H9 (cell line): ENCODE data around the gene GIMAP6. TPM values are rescaled to one million over a fixed set of nuclear protein-coding genes. Genes with fewer than 3 reads are reported as not detected.
"Not testable (repeated sequence)": the region's sequence is repeated elsewhere in the genome, so short reads cannot be mapped to it uniquely, and the experiment has no call there.

Experiments
- DNase-seq: peaks from one replicate; pipeline ENCODE4 v3.0.0-alpha.2; 2017
- H2AFZ ChIP-seq: one replicate; pipeline ENCODE4 v1.6.1; 2013; ENCODE audit warnings: mild to moderate bottlenecking, low read length, control low read depth, moderate library complexity
- H2AK5ac ChIP-seq: 2 replicates; pipeline ENCODE4 v1.6.1; 2013; ENCODE audit warnings: low read length, control low read depth, mixed read lengths; ENCODE audit not compliant: insufficient read length
- H2BK120ac ChIP-seq: one replicate; pipeline ENCODE4 v1.6.1; 2013; ENCODE audit warnings: low read depth, mild to moderate bottlenecking, low read length, control low read depth, inconsistent platforms; ENCODE audit not compliant: poor library complexity, severe bottlenecking
- H2BK12ac ChIP-seq: 2 replicates; pipeline ENCODE4 v1.6.1; 2013; ENCODE audit warnings: low read length, control low read depth, mixed read lengths, low read depth; ENCODE audit not compliant: insufficient read length
- H2BK15ac ChIP-seq: 2 replicates; pipeline ENCODE4 v1.6.1; 2013; ENCODE audit warnings: low read depth, low read length, control low read depth
- H2BK20ac ChIP-seq: one replicate; pipeline ENCODE4 v1.6.1; 2013; ENCODE audit warnings: low read depth, mild to moderate bottlenecking, low read length, control low read depth, inconsistent platforms; ENCODE audit not compliant: poor library complexity, severe bottlenecking
- H2BK5ac ChIP-seq: 2 replicates; pipeline ENCODE4 v1.6.1; 2013; ENCODE audit warnings: low read length, control low read depth, mixed read lengths; ENCODE audit not compliant: insufficient read length
- H3K14ac ChIP-seq: 2 replicates; pipeline ENCODE4 v1.6.1; 2013; ENCODE audit warnings: low read length, control low read depth; ENCODE audit not compliant: insufficient read depth
- H3K18ac ChIP-seq: 2 replicates; pipeline ENCODE4 v1.6.1; 2013; ENCODE audit warnings: low read depth, mild to moderate bottlenecking, mixed read lengths, low read length, control low read depth; ENCODE audit not compliant: insufficient read length
- H3K23ac ChIP-seq: 2 replicates; pipeline ENCODE4 v1.6.1; 2013; ENCODE audit warnings: low read length, control low read depth, mixed read lengths, low read depth; ENCODE audit not compliant: insufficient read length
- H3K23me2 ChIP-seq: 2 replicates; pipeline ENCODE4 v1.6.1; 2013; ENCODE audit warnings: low read depth, mild to moderate bottlenecking, mixed read lengths, low read length, control low read depth; ENCODE audit not compliant: insufficient read length, poor library complexity, severe bottlenecking
- H3K27ac ChIP-seq: 2 replicates; pipeline ENCODE4 v1.5.1; 2013; ENCODE audit warnings: low read length, control low read depth, mixed read lengths, low read depth; ENCODE audit not compliant: insufficient read length
- H3K27me3 ChIP-seq: 2 replicates; pipeline ENCODE4 v1.6.1; 2013; ENCODE audit warnings: low read length, control low read depth, inconsistent platforms; ENCODE audit not compliant: insufficient read depth
- H3K4ac ChIP-seq: 2 replicates; pipeline ENCODE4 v1.6.1; 2013; ENCODE audit warnings: low read depth, mild to moderate bottlenecking, control low read depth, inconsistent platforms, low read length, moderate library complexity
- H3K4me1 ChIP-seq: 2 replicates; pipeline ENCODE4 v1.6.1; 2013; ENCODE audit warnings: low read length, control low read depth, inconsistent platforms; ENCODE audit not compliant: insufficient read depth
- H3K4me2 ChIP-seq: 2 replicates; pipeline ENCODE4 v1.6.1; 2013; ENCODE audit warnings: low read length, control low read depth, mixed read lengths; ENCODE audit not compliant: insufficient read length, insufficient read depth
- H3K56ac ChIP-seq: 2 replicates; pipeline ENCODE4 v1.6.1; 2013; ENCODE audit warnings: low read depth, mild to moderate bottlenecking, mixed read lengths, low read length, control low read depth; ENCODE audit not compliant: insufficient read length
- H3K79me1 ChIP-seq: 2 replicates; pipeline ENCODE4 v1.6.1; 2013; ENCODE audit warnings: low read depth, mild to moderate bottlenecking, moderate library complexity, low read length, control low read depth, inconsistent platforms; ENCODE audit not compliant: insufficient read depth, poor library complexity, severe bottlenecking
- H3K79me2 ChIP-seq: 2 replicates; pipeline ENCODE4 v1.6.1; 2013; ENCODE audit warnings: low read length, control low read depth, inconsistent platforms; ENCODE audit not compliant: insufficient read depth
- H3K9ac ChIP-seq: 2 replicates; pipeline ENCODE4 v1.6.1; 2013; ENCODE audit warnings: low read length, control low read depth, mixed read lengths; ENCODE audit not compliant: insufficient read length; ENCODE audit errors: extremely low read depth
- H3K9me3 ChIP-seq: one replicate; pipeline ENCODE4 v1.6.1; 2013; ENCODE audit warnings: low read depth, low read length, inconsistent platforms; ENCODE audit not compliant: control insufficient read depth
- H3T11ph ChIP-seq: one replicate; pipeline ENCODE4 v1.6.1; 2013; ENCODE audit warnings: mild to moderate bottlenecking, low read length, control low read depth, inconsistent platforms
- H4K20me1 ChIP-seq: one replicate; pipeline ENCODE4 v1.6.1; 2013; ENCODE audit not compliant: control insufficient read depth, insufficient read length, insufficient read depth
- H4K5ac ChIP-seq: 2 replicates; pipeline ENCODE4 v1.6.1; 2013; ENCODE audit warnings: low read depth, mild to moderate bottlenecking, mixed read lengths, low read length, control low read depth; ENCODE audit not compliant: insufficient read length
- H4K8ac ChIP-seq: replicated peaks from 2 replicates; pipeline ENCODE4 v1.6.1; 2013; ENCODE audit warnings: low read length, control low read depth, mixed read lengths, low read depth; ENCODE audit not compliant: insufficient read length
- H4K91ac ChIP-seq: 2 replicates; pipeline ENCODE4 v1.6.1; 2013; ENCODE audit warnings: low read depth, mild to moderate bottlenecking, moderate library complexity, mixed read lengths, low read length, control low read depth; ENCODE audit not compliant: insufficient read length
- H3K27ac Mint-ChIP-seq, 3 experiments: 2 replicates in 2 of 3; 3 replicates in 1 of 3; pipeline ENCODE4 v1.8.0; 2020 to 2021; ENCODE audit warnings: mixed read lengths in 3 of 3, mild to moderate bottlenecking in 1 of 3, moderate library complexity in 1 of 3
- H3K27me3 Mint-ChIP-seq: 2 replicates; pipeline ENCODE4 v1.8.0; 2021; ENCODE audit warnings: low read depth, mild to moderate bottlenecking, moderate library complexity, mixed read lengths
- H3K36me3 Mint-ChIP-seq, 3 experiments: 2 replicates in 2 of 3; 3 replicates in 1 of 3; pipeline ENCODE4 v1.8.0; 2020 to 2021; ENCODE audit warnings: low read depth in 3 of 3, mixed read lengths in 3 of 3; ENCODE audit not compliant: insufficient read depth in 1 of 3
- H3K4me1 Mint-ChIP-seq, 2 experiments: 2 replicates each; pipeline ENCODE4 v1.8.0; 2020; ENCODE audit warnings: mixed read lengths in 2 of 2
- H3K4me3 Mint-ChIP-seq, 2 experiments: 2 replicates in 1 of 2; 3 replicates in 1 of 2; pipeline ENCODE4 v1.8.0; 2020 to 2021; ENCODE audit warnings: mild to moderate bottlenecking in 2 of 2, mixed read lengths in 2 of 2, moderate library complexity in 1 of 2
- H3K9me3 Mint-ChIP-seq, 2 experiments: 2 replicates in 1 of 2; 3 replicates in 1 of 2; pipeline ENCODE4 v1.8.0; 2020; ENCODE audit warnings: mild to moderate bottlenecking in 2 of 2, mixed read lengths in 2 of 2, moderate library complexity in 1 of 2
- WGBS: extraction: QIAGEN DNeasy Blood & Tissue Kit; methylation state at CpG from one replicate; pipeline ENCODE4 v1.1.7; 2013; ENCODE audit warnings: missing lambda C conversion rate, low lambda C conversion rate, mixed read lengths; ENCODE audit not compliant: insufficient read length; ENCODE audit errors: extremely low coverage; 5-methylcytosine and 5-hydroxymethylcytosine counted together
- total RNA-seq: library from RNA; stranded (reverse); gene quantifications from 2 replicates; pipeline ENCODE4 v1.2.1, GENCODE V29; 2021

GIMAP6 gene
- total RNA-seq, 1 experiment from 2014 or later, result not detected

- H4K20me1 ChIP-seq, H3K9me3 Mint-ChIP-seq, H3K23ac ChIP-seq, H3K4me1 Mint-ChIP-seq, H3K14ac ChIP-seq, H3K56ac ChIP-seq, H3K36me3 Mint-ChIP-seq, H2BK20ac ChIP-seq, H2BK12ac ChIP-seq, H3K27me3 ChIP-seq, H3K4me1 ChIP-seq, H2AK5ac ChIP-seq, H3K4ac ChIP-seq, H2AFZ ChIP-seq, H3K27ac ChIP-seq, H2BK120ac ChIP-seq, H3K4me3 Mint-ChIP-seq, H2BK5ac ChIP-seq, H3K79me2 ChIP-seq, H3K79me1 ChIP-seq, H3K27ac Mint-ChIP-seq, DNase-seq, H4K91ac ChIP-seq, H3K23me2 ChIP-seq, H3T11ph ChIP-seq, H4K8ac ChIP-seq, H3K4me2 ChIP-seq, H4K5ac ChIP-seq, H3K9me3 ChIP-seq, H3K18ac ChIP-seq, H3K9ac ChIP-seq, H2BK15ac ChIP-seq: not testable (repeated sequence)
- H3K27me3 Mint-ChIP-seq, result peaks cover 32% of the 10 kb centered on the region
- no CpG with 5 or more reads among the region's 1 CpG for WGBS
Observed at GRCh38 chr7:150614426-150614825, 17.8 kb downstream of the GIMAP6 start.
